ENCODE measurements around the gene ATF7. TPM values are rescaled to one million over a fixed set of nuclear protein-coding genes. Genes with fewer than 3 reads are reported as not detected.

Gene ATF7
- total and polyA plus RNA-seq, 2 donors (not counting 1 experiment from before 2014, with no cell fraction given) = 15.7 to 42.2 TPM

- ATAC-seq (ENCODE audit: low read depth) (no peak), DNase-seq (no peak)
- TF ChIP-seq CTCF (IDR thresholded peaks at IDR 0.05) = no peak
- CTCF ChIA-PET = interaction anchor here (0.6 to 3.9 kb wide), 4 partner anchors 13 to 40 kb away, joined by 3 to 22 read pairs (median 4); partner anchors contain the start of gene NPFF
- H3K4me3 ChIP-seq (ENCODE audit: control extremely low read depth in 1 of 5, extremely low read depth in 1 of 5, insufficient read depth in 1 of 5, low read depth in 2 of 5, low read length in 4 of 5) = no peak overlapping the region
- Mint-ChIP-seq H3K4me3 (no peak overlapping the region), H3K4me1 (peaks cover 7% of the 10 kb centered on the region), H3K27me3 (no peaks in the 10 kb centered on the region), H3K27ac (no peak overlapping the region), H3K9me3 (ENCODE audit: insufficient read depth) (no peaks in the 10 kb centered on the region)
- intact Hi-C loops (cut with micrococcal nuclease) = no loop called here
- H3K4me2 ChIP-seq (replicated peaks; ENCODE audit: low read depth, low read length, poor library complexity, severe bottlenecking) = no peak overlapping the region
- H2AFZ ChIP-seq (ENCODE audit: insufficient read depth, low read depth, low read length, poor library complexity, severe bottlenecking) = no peak overlapping the region
- H4K20me1 ChIP-seq (ENCODE audit: control insufficient read depth, insufficient read depth, low read length, poor library complexity, severe bottlenecking) = peaks cover 85% of the 10 kb centered on the region
- H3K27me3 ChIP-seq (replicated peaks in 1 of 4; ENCODE audit: control extremely low read depth in 1 of 4, control insufficient read depth in 3 of 4, insufficient read depth in 4 of 4, low read length in 3 of 4) = no peaks in the 10 kb centered on the region
- H3K9me3 ChIP-seq (ENCODE audit: control extremely low read depth in 1 of 3, control insufficient read depth in 2 of 3, insufficient read depth in 1 of 3, low read length in 2 of 3) = no peaks in the 10 kb centered on the region
- no peak overlapping the region for H3K9ac ChIP-seq (ENCODE audit: low read length)
- WGBS (ENCODE audit: insufficient coverage) = no CpG with 5 or more reads among the region's 5 CpGs
- POLR2A ChIA-PET = interaction anchor here (0.6 kb wide), 1 partner anchor 147 kb away, joined by 3 read pairs; the partner anchor contains the start of gene ATF7
- H3K4me1 ChIP-seq (ENCODE audit: control insufficient read depth in 2 of 2, insufficient read depth in 2 of 2, low read length in 2 of 2) = no peaks in the 10 kb centered on the region
- H3K27ac ChIP-seq (ENCODE audit: low read length in 2 of 2) = peak overlapping the region in 1 of 2 donors; percentile 31
- peaks cover 2 to 75% of the 10 kb centered on the region in 2 experiments for H3K36me3 ChIP-seq (replicated peaks in 1 of 2; ENCODE audit: control extremely low read depth in 1 of 2, control insufficient read depth in 1 of 2, extremely low read depth in 1 of 2, insufficient read depth in 2 of 2, low read length in 1 of 2)
- peaks cover 12% of the 10 kb centered on the region for H3K79me2 ChIP-seq (ENCODE audit: control insufficient read depth, insufficient read depth, low read length)
Observed at GRCh38 chr12:53479331-53479730, 146.9 kb downstream of the ATF7 start.

GRCh38 chr12:53478865-53479264 is 147.3 kb downstream of the ATF7 start:
- H3K4me2 ChIP-seq (replicated peaks; ENCODE audit: low read depth, low read length, poor library complexity, severe bottlenecking) = no peak overlapping the region
- intact Hi-C loops (cut with micrococcal nuclease) = no loop called here
- H3K9ac ChIP-seq (ENCODE audit: low read length) = no peak overlapping the region
- Mint-ChIP-seq H3K27ac (no peak overlapping the region), H3K4me1 (peaks cover 7% of the 10 kb centered on the region), H3K9me3 (ENCODE audit: insufficient read depth) (no peaks in the 10 kb centered on the region), H3K27me3 (no peaks in the 10 kb centered on the region), H3K4me3 (no peak overlapping the region)
- ChIA-PET CTCF (interaction anchor here (1.2 to 3.9 kb wide), 3 partner anchors 15 to 41 kb away, joined by 3 to 22 read pairs (median 3); partner anchors contain the start of gene NPFF), POLR2A (interaction anchor here (0.6 kb wide), 1 partner anchor 147 kb away, joined by 3 read pairs; the partner anchor contains the start of gene ATF7)
- no CpG with 5 or more reads among the region's 1 CpG for WGBS (ENCODE audit: insufficient coverage)
- no peaks in the 10 kb centered on the region for H3K9me3 ChIP-seq (ENCODE audit: control extremely low read depth in 1 of 3, control insufficient read depth in 2 of 3, insufficient read depth in 1 of 3, low read length in 2 of 3)
- H2AFZ ChIP-seq (ENCODE audit: insufficient read depth, low read depth, low read length, poor library complexity, severe bottlenecking) = no peak overlapping the region
- no peaks in the 10 kb centered on the region for H3K27me3 ChIP-seq (replicated peaks in 1 of 4; ENCODE audit: control extremely low read depth in 1 of 4, control insufficient read depth in 3 of 4, insufficient read depth in 4 of 4, low read length in 3 of 4)
- peaks cover 6 to 77% of the 10 kb centered on the region in 2 experiments for H3K36me3 ChIP-seq (replicated peaks in 1 of 2; ENCODE audit: control extremely low read depth in 1 of 2, control insufficient read depth in 1 of 2, extremely low read depth in 1 of 2, insufficient read depth in 2 of 2, low read length in 1 of 2)
- H3K79me2 ChIP-seq (ENCODE audit: control insufficient read depth, insufficient read depth, low read length) = peaks cover 12% of the 10 kb centered on the region
- H3K4me1 ChIP-seq (ENCODE audit: control insufficient read depth in 2 of 2, insufficient read depth in 2 of 2, low read length in 2 of 2) = no peaks in the 10 kb centered on the region
- DNase-seq = no peak
- H3K27ac ChIP-seq (ENCODE audit: low read length in 2 of 2) = peak overlapping the region in 1 of 2 donors; percentile 31
- no peak for ATAC-seq (ENCODE audit: low read depth)
- no peak for TF ChIP-seq EZH2 (IDR thresholded peaks at IDR 0.05; ENCODE audit: borderline replicate concordance, insufficient read depth, low read depth, low read length, poor library complexity, severe bottlenecking)
- TF ChIP-seq CTCF (IDR thresholded peaks at IDR 0.05) = no peak
- H4K20me1 ChIP-seq (ENCODE audit: control insufficient read depth, insufficient read depth, low read length, poor library complexity, severe bottlenecking) = peaks cover 89% of the 10 kb centered on the region
- H3K4me3 ChIP-seq (ENCODE audit: control extremely low read depth in 1 of 5, extremely low read depth in 1 of 5, insufficient read depth in 1 of 5, low read depth in 2 of 5, low read length in 4 of 5) = no peak overlapping the region

Data from B cell (primary cell).